Endodermal cell (in vitro differentiated cells): ENCODE measurements around the gene MIPEP. TPM values are rescaled to one million over a fixed set of nuclear protein-coding genes. Genes with fewer than 3 reads are reported as not detected.

Source experiments
- DNase-seq: peaks from one replicate; pipeline ENCODE4 v3.0.0-alpha.2; 2017
- H3K27ac ChIP-seq: 2 replicates; pipeline ENCODE4 v1.5.1; 2013; ENCODE audit warnings: mild to moderate bottlenecking, low read depth, low read length, moderate library complexity
- H3K27me3 ChIP-seq: 2 replicates; pipeline ENCODE4 v1.6.1; 2013; ENCODE audit warnings: mild to moderate bottlenecking, low read length, moderate library complexity; ENCODE audit not compliant: insufficient read depth, control insufficient read depth, poor library complexity, severe bottlenecking
- H3K36me3 ChIP-seq: 2 replicates; pipeline ENCODE4 v1.7.0; 2013; ENCODE audit warnings: mild to moderate bottlenecking, low read length, moderate library complexity; ENCODE audit not compliant: control insufficient read depth, insufficient read depth
- H3K4me1 ChIP-seq: one replicate; pipeline ENCODE4 v1.7.0; 2013; ENCODE audit warnings: low read length; ENCODE audit not compliant: control insufficient read depth, insufficient read depth
- H3K4me3 ChIP-seq: 2 replicates; pipeline ENCODE4 v1.5.1; 2013; ENCODE audit warnings: mild to moderate bottlenecking, low read length, moderate library complexity
- H3K9ac ChIP-seq: 2 replicates; pipeline ENCODE4 v1.6.1; 2013; ENCODE audit warnings: mild to moderate bottlenecking, low read length, moderate library complexity; ENCODE audit not compliant: poor library complexity, severe bottlenecking; ENCODE audit errors: extremely low read depth
- H3K9me3 ChIP-seq: 2 replicates; pipeline ENCODE4 v1.6.1; 2013; ENCODE audit warnings: mild to moderate bottlenecking, low read length, moderate library complexity; ENCODE audit not compliant: control insufficient read depth
- H3K27ac Mint-ChIP-seq: 2 replicates; pipeline ENCODE4 v1.8.0; 2020; ENCODE audit warnings: mixed read lengths
- H3K27me3 Mint-ChIP-seq: 2 replicates; pipeline ENCODE4 v1.8.0; 2021; ENCODE audit warnings: mild to moderate bottlenecking, mixed read lengths; ENCODE audit not compliant: insufficient read depth
- H3K36me3 Mint-ChIP-seq: 2 replicates; pipeline ENCODE4 v1.8.0; 2020; ENCODE audit warnings: low read depth, mixed read lengths
- H3K4me1 Mint-ChIP-seq: 2 replicates; pipeline ENCODE4 v1.8.0; 2020; ENCODE audit warnings: mixed read lengths
- H3K4me3 Mint-ChIP-seq: 2 replicates; pipeline ENCODE4 v1.8.0; 2020; ENCODE audit warnings: mild to moderate bottlenecking, moderate library complexity, mixed read lengths
- H3K9me3 Mint-ChIP-seq: 2 replicates; pipeline ENCODE4 v1.8.0; 2020; ENCODE audit warnings: mild to moderate bottlenecking, mixed read lengths
- CTCF ChIP-seq: fragments of 200-600 bp; sonication (generic); conservative IDR thresholded peaks from 2 replicates; pipeline ENCODE4 v1.5.0; 2021; ENCODE audit warnings: antibody characterized with exemption, mild to moderate bottlenecking
- WGBS, 2 experiments: methylation state at CpG; one replicate each; pipeline versions ENCODE4 v1.1.5 to v1.1.7; 2013; ENCODE audit warnings: missing lambda C conversion rate in 2 of 2, mixed read lengths in 1 of 2; ENCODE audit not compliant: insufficient coverage in 1 of 2, insufficient read length in 1 of 2; 5-methylcytosine and 5-hydroxymethylcytosine counted together
- total RNA-seq, 2 donors: library from RNA; stranded (reverse); fragmentation: NEBNext Ultra II Directional in 1 of 2; extraction: Animal tissue kit (Norgen Biotek cat#: 25700) in 1 of 2; gene quantifications; 2 replicates in 1 of 2; 3 replicates in 1 of 2; pipeline ENCODE4 v1.2.1, GENCODE V29; 2021

The MIPEP gene
- total RNA-seq, 2 donors from 2014 or later = 23.1 to 23.9 TPM

GRCh38 chr13:23923031-23923430 lies 33.8 kb upstream of the MIPEP start:
- Histone ChIP-seq H3K4me3 (no peak overlapping the region), H3K36me3 (no peaks in the 10 kb centered on the region), H3K9me3 (no peaks in the 10 kb centered on the region), H3K27ac (no peak overlapping the region), H3K27me3 (no peaks in the 10 kb centered on the region), H3K4me1 (no peaks in the 10 kb centered on the region), H3K9ac (no peak overlapping the region)
- H3K4me3 Mint-ChIP-seq = no peak overlapping the region
- H3K9me3 Mint-ChIP-seq = no peaks in the 10 kb centered on the region
- no peak for TF ChIP-seq CTCF
- 78 to 100% methylated on average over 1 of the region's 1 CpG for WGBS, 2 experiments
- no peaks in the 10 kb centered on the region for H3K36me3 Mint-ChIP-seq
- DNase-seq = no peak
- no peak overlapping the region for H3K27ac Mint-ChIP-seq
- peaks cover 8% of the 10 kb centered on the region for H3K4me1 Mint-ChIP-seq
- H3K27me3 Mint-ChIP-seq = peaks cover 3% of the 10 kb centered on the region

- H3K27me3 Mint-ChIP-seq = peaks cover 3% of the 10 kb centered on the region
- no peak overlapping the region for H3K9ac ChIP-seq
These were observed 33.1 kb upstream of the MIPEP start for GRCh38 chr13:23922005-23922932.

GRCh38 chr13:23921451-23921888 lies 32.3 kb upstream of the MIPEP start:
- Histone ChIP-seq H3K9me3 (no peaks in the 10 kb centered on the region), H3K4me1 (no peaks in the 10 kb centered on the region), H3K36me3 (no peaks in the 10 kb centered on the region), H3K4me3 (no peak overlapping the region), H3K27ac (no peak overlapping the region), H3K9ac (no peak overlapping the region), H3K27me3 (no peaks in the 10 kb centered on the region)
- Mint-ChIP-seq H3K4me3 (no peak overlapping the region), H3K27me3 (peaks cover 3% of the 10 kb centered on the region), H3K9me3 (no peaks in the 10 kb centered on the region), H3K27ac (peak overlapping the region; percentile 53), H3K36me3 (no peaks in the 10 kb centered on the region), H3K4me1 (peaks cover 8% of the 10 kb centered on the region)
- DNase-seq = peak; percentile 80
- WGBS, 2 experiments = 15% methylated on average over 2 of the region's 2 CpGs; no CpG with 5 or more reads in 1 of the 2 experiments
- peak; percentile 93 for TF ChIP-seq CTCF

More at GRCh38 chr13:23922005-23922932, 33.1 kb upstream of the MIPEP start:
- no peaks in the 10 kb centered on the region for H3K36me3 Mint-ChIP-seq
- Histone ChIP-seq H3K9me3 (no peaks in the 10 kb centered on the region), H3K4me1 (no peaks in the 10 kb centered on the region), H3K27me3 (no peaks in the 10 kb centered on the region), H3K36me3 (no peaks in the 10 kb centered on the region), H3K27ac (no peak overlapping the region), H3K4me3 (no peak overlapping the region)
- peaks cover 8% of the 10 kb centered on the region for H3K4me1 Mint-ChIP-seq
- 82 to 85% methylated on average over 5 of the region's 5 CpGs for WGBS, 2 experiments
- no peak overlapping the region for H3K4me3 Mint-ChIP-seq
- peak; percentile 56 for DNase-seq
- no peak for TF ChIP-seq CTCF
- no peaks in the 10 kb centered on the region for H3K9me3 Mint-ChIP-seq
- no peak overlapping the region for H3K27ac Mint-ChIP-seq
